ENCODE data around the gene NTMT2. TPM values are rescaled to one million over a fixed set of nuclear protein-coding genes. Genes with fewer than 3 reads are reported as not detected.

NTMT2 gene
- total and polyA plus RNA-seq, 2 of the 8 experiments (the other 6 are each of a cell fraction or from before 2014, with no cell fraction given) = 0.38 TPM; not detected in 1

DNA sequence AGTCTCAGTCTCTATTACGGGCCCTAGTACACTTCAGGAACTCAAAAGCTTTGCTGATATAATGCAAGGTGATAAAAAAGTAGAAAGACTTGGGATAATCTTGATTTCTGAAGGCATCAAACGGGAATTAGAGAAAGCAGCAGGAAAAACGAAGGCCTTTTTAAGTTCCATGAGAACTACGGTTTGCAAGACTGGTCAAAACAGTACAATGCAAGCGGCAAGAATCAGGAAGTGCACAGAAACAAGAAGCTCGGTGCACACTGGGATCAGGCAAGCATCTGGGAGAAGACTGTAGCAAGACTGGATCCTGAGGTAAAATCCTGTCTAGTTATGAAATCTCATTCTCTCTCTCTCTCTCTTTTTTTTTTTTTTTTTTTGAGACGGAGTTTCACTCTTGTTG lies 28.6 kb downstream of the NTMT2 start (continued):
- TF ChIP-seq, protein P1, sequence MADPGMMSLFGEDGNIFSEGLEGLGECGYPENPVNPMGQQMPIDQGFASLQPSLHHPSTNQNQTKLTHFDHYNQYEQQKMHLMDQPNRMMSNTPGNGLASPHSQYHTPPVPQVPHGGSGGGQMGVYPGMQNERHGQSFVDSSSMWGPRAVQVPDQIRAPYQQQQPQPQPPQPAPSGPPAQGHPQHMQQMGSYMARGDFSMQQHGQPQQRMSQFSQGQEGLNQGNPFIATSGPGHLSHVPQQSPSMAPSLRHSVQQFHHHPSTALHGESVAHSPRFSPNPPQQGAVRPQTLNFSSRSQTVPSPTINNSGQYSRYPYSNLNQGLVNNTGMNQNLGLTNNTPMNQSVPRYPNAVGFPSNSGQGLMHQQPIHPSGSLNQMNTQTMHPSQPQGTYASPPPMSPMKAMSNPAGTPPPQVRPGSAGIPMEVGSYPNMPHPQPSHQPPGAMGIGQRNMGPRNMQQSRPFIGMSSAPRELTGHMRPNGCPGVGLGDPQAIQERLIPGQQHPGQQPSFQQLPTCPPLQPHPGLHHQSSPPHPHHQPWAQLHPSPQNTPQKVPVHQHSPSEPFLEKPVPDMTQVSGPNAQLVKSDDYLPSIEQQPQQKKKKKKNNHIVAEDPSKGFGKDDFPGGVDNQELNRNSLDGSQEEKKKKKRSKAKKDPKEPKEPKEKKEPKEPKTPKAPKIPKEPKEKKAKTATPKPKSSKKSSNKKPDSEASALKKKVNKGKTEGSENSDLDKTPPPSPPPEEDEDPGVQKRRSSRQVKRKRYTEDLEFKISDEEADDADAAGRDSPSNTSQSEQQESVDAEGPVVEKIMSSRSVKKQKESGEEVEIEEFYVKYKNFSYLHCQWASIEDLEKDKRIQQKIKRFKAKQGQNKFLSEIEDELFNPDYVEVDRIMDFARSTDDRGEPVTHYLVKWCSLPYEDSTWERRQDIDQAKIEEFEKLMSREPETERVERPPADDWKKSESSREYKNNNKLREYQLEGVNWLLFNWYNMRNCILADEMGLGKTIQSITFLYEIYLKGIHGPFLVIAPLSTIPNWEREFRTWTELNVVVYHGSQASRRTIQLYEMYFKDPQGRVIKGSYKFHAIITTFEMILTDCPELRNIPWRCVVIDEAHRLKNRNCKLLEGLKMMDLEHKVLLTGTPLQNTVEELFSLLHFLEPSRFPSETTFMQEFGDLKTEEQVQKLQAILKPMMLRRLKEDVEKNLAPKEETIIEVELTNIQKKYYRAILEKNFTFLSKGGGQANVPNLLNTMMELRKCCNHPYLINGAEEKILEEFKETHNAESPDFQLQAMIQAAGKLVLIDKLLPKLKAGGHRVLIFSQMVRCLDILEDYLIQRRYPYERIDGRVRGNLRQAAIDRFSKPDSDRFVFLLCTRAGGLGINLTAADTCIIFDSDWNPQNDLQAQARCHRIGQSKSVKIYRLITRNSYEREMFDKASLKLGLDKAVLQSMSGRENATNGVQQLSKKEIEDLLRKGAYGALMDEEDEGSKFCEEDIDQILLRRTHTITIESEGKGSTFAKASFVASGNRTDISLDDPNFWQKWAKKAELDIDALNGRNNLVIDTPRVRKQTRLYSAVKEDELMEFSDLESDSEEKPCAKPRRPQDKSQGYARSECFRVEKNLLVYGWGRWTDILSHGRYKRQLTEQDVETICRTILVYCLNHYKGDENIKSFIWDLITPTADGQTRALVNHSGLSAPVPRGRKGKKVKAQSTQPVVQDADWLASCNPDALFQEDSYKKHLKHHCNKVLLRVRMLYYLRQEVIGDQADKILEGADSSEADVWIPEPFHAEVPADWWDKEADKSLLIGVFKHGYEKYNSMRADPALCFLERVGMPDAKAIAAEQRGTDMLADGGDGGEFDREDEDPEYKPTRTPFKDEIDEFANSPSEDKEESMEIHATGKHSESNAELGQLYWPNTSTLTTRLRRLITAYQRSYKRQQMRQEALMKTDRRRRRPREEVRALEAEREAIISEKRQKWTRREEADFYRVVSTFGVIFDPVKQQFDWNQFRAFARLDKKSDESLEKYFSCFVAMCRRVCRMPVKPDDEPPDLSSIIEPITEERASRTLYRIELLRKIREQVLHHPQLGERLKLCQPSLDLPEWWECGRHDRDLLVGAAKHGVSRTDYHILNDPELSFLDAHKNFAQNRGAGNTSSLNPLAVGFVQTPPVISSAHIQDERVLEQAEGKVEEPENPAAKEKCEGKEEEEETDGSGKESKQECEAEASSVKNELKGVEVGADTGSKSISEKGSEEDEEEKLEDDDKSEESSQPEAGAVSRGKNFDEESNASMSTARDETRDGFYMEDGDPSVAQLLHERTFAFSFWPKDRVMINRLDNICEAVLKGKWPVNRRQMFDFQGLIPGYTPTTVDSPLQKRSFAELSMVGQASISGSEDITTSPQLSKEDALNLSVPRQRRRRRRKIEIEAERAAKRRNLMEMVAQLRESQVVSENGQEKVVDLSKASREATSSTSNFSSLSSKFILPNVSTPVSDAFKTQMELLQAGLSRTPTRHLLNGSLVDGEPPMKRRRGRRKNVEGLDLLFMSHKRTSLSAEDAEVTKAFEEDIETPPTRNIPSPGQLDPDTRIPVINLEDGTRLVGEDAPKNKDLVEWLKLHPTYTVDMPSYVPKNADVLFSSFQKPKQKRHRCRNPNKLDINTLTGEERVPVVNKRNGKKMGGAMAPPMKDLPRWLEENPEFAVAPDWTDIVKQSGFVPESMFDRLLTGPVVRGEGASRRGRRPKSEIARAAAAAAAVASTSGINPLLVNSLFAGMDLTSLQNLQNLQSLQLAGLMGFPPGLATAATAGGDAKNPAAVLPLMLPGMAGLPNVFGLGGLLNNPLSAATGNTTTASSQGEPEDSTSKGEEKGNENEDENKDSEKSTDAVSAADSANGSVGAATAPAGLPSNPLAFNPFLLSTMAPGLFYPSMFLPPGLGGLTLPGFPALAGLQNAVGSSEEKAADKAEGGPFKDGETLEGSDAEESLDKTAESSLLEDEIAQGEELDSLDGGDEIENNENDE (IDR thresholded peaks at IDR 0.05; ENCODE audit: insufficient replicate concordance, low read length) = no peak
- TF ChIP-seq, protein P2, sequence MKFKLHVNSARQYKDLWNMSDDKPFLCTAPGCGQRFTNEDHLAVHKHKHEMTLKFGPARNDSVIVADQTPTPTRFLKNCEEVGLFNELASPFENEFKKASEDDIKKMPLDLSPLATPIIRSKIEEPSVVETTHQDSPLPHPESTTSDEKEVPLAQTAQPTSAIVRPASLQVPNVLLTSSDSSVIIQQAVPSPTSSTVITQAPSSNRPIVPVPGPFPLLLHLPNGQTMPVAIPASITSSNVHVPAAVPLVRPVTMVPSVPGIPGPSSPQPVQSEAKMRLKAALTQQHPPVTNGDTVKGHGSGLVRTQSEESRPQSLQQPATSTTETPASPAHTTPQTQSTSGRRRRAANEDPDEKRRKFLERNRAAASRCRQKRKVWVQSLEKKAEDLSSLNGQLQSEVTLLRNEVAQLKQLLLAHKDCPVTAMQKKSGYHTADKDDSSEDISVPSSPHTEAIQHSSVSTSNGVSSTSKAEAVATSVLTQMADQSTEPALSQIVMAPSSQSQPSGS (IDR thresholded peaks at IDR 0.05; ENCODE audit: low read length) = no peak
- TF ChIP-seq HDAC2 (IDR thresholded peaks at IDR 0.05; ENCODE audit: borderline replicate concordance in 1 of 2, low read depth in 2 of 2, low read length in 2 of 2) = no peak
- no peak for TF ChIP-seq KDM5A (IDR thresholded peaks at IDR 0.05; ENCODE audit: low read length)
- TF ChIP-seq TAF7 (optimal IDR thresholded peaks at IDR 0.05; ENCODE audit: borderline replicate concordance, low read depth, low read length) = no peak
- TF ChIP-seq RBBP5 (IDR thresholded peaks at IDR 0.05; ENCODE audit: borderline replicate concordance, low read depth, low read length) = no peak
- TF ChIP-seq POLR2A (IDR thresholded peaks at IDR 0.05; ENCODE audit: control extremely low read depth in 1 of 2, low read depth in 2 of 2, low read length in 2 of 2) = no peak
- no peak for TF ChIP-seq NANOG (IDR thresholded peaks at IDR 0.05; ENCODE audit: insufficient read depth, low read depth, low read length, poor library complexity, severe bottlenecking)
- TF ChIP-seq GTF2F1 (IDR thresholded peaks at IDR 0.05; ENCODE audit: borderline replicate concordance, low read depth, low read length) = no peak
